Breast epithelium (tissue), 4 donors: ENCODE data around the gene CYP26B1. TPM values are rescaled to one million over a fixed set of nuclear protein-coding genes. Genes with fewer than 3 reads are reported as not detected.

Source experiments
- DNase-seq, 2 donors: peaks; one replicate each; pipeline ENCODE4 v3.0.0-alpha.2; 2019; ENCODE audit warnings: low spot score in 2 of 2
- H3K27ac ChIP-seq, 2 donors: fragments of 200-600 bp; sonication (generic) in 1 of 2; one replicate each; pipeline ENCODE4 v1.5.1; 2016 to 2019; ENCODE audit warnings: mild to moderate bottlenecking in 1 of 2
- H3K27me3 ChIP-seq, 2 donors: fragments of 200-600 bp; sonication (generic) in 1 of 2; one replicate each; pipeline versions ENCODE4 v1.5.1 to v1.6.0; 2017 to 2019; ENCODE audit warnings: control low read depth in 1 of 2, mild to moderate bottlenecking in 1 of 2
- H3K36me3 ChIP-seq: fragments of 200-600 bp; one replicate; pipeline ENCODE4 v1.5.1; 2019
- H3K4me1 ChIP-seq, 2 donors: fragments of 200-600 bp; sonication (generic); one replicate each; pipeline ENCODE4 v1.5.1; 2016 to 2019; ENCODE audit warnings: control low read depth in 1 of 2
- H3K4me3 ChIP-seq, 3 donors: fragments of 200-600 bp; sonication (generic); 1 replicate in 2 of 3; 2 replicates in 1 of 3; pipeline ENCODE4 v1.5.1; 2016 to 2019; ENCODE audit warnings: mild to moderate bottlenecking in 3 of 3, moderate library complexity in 2 of 3
- H3K9me3 ChIP-seq, 2 donors: fragments of 200-600 bp; sonication (generic) in 1 of 2; one replicate each; pipeline ENCODE4 v1.5.1; 2016 to 2019; ENCODE audit warnings: control low read depth in 1 of 2
- CTCF ChIP-seq, 3 donors: fragments of 450-650 bp; IDR thresholded peaks; one replicate each; pipeline ENCODE4 v1.5.1; 2016 to 2017; ENCODE audit warnings: antibody characterized with exemption in 3 of 3, mild to moderate bottlenecking in 3 of 3, moderate library complexity in 3 of 3
- POLR2A ChIP-seq: fragments of 450-650 bp; IDR thresholded peaks from one replicate; pipeline ENCODE4 v1.6.1; 2016; ENCODE audit warnings: antibody characterized with exemption, mild to moderate bottlenecking, moderate library complexity
- POLR2AphosphoS5 ChIP-seq, 3 donors: sonication (generic); formaldehyde crosslinking; IDR thresholded peaks; one replicate each; pipeline ENCODE4 v1.6.1; 2017; ENCODE audit warnings: antibody characterized with exemption in 3 of 3
- intact Hi-C: fragments of 100-400 bp; cut with DNase I; formaldehyde crosslinking; loops from one replicate; pipeline ENCODE4 v1.15.1; 2023; ENCODE audit warnings: low total_unique reads
- total RNA-seq, 3 donors: library from RNA; depleted of rRNA; stranded (reverse); fragments of >200 nt; gene quantifications; one replicate each; pipeline ENCODE4 v1.1.0, GENCODE V29; 2016

The CYP26B1 gene
- total RNA-seq, 3 donors from 2014 or later: 3.8 to 41.6 (median 3.9) TPM

DNA sequence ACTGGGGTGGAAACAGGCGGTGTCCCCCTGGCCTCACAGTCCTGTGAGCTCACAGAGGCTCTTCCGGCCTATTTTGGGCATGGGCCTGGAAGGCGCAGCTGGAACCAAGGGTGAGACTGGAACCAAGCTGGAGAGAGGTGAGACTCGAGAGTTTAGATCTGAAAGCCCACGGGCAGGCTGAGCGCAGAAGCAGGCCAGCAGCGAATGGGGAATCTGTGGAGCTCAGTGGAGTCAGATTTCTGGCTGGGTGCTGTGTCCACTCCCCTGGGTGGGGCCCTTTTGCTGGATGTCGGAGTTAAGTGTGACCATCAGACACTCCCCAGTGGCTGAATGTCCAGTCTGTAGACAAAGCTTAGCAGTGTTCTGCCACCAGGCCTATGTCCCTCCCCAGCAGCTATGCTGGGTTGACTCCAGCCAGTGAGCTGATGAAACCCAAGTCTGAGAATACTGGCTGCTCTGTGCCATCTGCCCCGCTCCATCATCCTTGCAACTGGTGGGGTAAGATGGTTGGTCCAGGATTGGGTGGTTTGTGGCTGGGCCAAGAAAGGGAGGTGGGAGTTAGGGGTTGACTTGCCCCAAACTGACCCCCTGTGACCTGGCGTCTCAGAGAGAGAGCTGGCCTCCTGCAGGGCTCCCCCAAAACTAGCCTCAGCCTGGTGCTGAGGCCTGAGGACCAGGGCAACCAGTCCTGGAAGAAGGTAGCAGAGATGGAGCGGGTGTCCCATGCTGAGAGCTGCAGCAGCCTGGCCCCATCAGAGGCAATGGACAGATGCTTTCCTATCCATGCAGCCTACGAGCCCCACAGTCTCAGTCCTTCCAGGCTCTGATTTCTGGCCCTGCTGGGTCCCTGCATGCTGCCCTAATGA, 34.4 kb downstream of the CYP26B1 start:
- no peak overlapping the region for H3K4me3 ChIP-seq
- intact Hi-C loops: no loop called here
- no peak overlapping the region for H3K27ac ChIP-seq
- H3K27me3 ChIP-seq: no peaks in the 10 kb centered on the region
- no peaks in the 10 kb centered on the region for H3K36me3 ChIP-seq
- DNase-seq: no peak
- TF ChIP-seq POLR2A: no peak
- TF ChIP-seq CTCF (IDR thresholded peaks at IDR 0.05): no peak
- TF ChIP-seq POLR2AphosphoS5 (IDR thresholded peaks at IDR 0.05): no peak
- no peaks in the 10 kb centered on the region for H3K4me1 ChIP-seq
- H3K9me3 ChIP-seq: no peaks in the 10 kb centered on the region

DNA sequence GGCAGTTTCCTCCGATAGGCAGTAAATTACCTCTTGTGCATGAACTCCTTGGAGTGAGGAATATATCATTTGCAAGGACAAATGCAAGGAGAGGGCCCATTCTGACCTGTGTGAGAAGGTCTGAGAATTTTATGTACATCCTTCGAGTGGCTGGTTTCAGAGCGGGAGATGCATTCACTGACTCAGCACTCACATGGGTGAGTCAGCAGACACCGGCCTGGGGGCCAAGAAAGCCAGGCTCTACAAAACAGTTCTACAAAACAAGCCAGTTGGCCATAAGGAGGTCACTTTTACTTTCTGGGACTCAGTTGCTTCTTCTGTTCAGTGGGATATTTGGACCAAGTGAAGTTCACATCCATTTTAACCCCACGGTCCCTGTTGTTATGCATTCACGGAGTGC, 35.3 kb downstream of the CYP26B1 start:
- H3K27me3 ChIP-seq: no peaks in the 10 kb centered on the region
- TF ChIP-seq POLR2A (no peak), POLR2AphosphoS5 (IDR thresholded peaks at IDR 0.05) (no peak), CTCF (IDR thresholded peaks at IDR 0.05) (no peak)
- H3K4me3 ChIP-seq: no peak overlapping the region
- intact Hi-C loops: no loop called here
- no peaks in the 10 kb centered on the region for H3K9me3 ChIP-seq
- H3K4me1 ChIP-seq: no peaks in the 10 kb centered on the region
- no peak for DNase-seq
- H3K36me3 ChIP-seq: no peaks in the 10 kb centered on the region
- H3K27ac ChIP-seq: no peak overlapping the region

GRCh38 chr2:72111061-72111460, 36.6 kb downstream of the CYP26B1 start:
- no peaks in the 10 kb centered on the region for H3K27me3 ChIP-seq
- H3K4me1 ChIP-seq: no peaks in the 10 kb centered on the region
- no peak for DNase-seq
- TF ChIP-seq CTCF (IDR thresholded peaks at IDR 0.05) (no peak), POLR2AphosphoS5 (IDR thresholded peaks at IDR 0.05) (no peak), POLR2A (no peak)
- H3K4me3 ChIP-seq: no peak overlapping the region
- H3K27ac ChIP-seq: no peak overlapping the region
- H3K36me3 ChIP-seq: no peaks in the 10 kb centered on the region
- intact Hi-C loops: no loop called here
- H3K9me3 ChIP-seq: no peaks in the 10 kb centered on the region

DNA sequence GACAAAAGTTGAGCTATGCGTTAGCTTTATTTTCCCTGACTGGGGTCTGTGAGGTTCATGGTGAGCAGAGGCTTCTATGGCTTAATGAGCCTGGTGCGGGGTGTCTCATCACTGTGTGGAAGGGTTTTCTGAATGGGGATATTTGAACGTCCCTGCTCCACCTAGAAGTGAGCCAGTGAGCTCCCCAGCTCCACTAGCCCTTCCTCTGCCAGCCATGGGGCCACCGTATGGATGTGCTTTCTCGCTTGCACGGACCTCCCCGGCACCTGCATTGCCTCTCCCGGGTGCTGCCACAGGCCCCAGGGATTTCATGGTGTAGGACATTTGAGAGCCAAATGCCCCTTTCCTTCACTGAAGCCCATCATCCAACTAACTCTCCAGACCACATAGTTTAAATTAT, 37.8 kb downstream of the CYP26B1 start:
- Histone ChIP-seq H3K4me1 (no peaks in the 10 kb centered on the region), H3K4me3 (no peak overlapping the region), H3K9me3 (no peaks in the 10 kb centered on the region), H3K36me3 (no peaks in the 10 kb centered on the region), H3K27me3 (no peaks in the 10 kb centered on the region), H3K27ac (no peak overlapping the region)
- TF ChIP-seq POLR2A: no peak
- TF ChIP-seq CTCF (IDR thresholded peaks at IDR 0.05): no peak
- no peak for TF ChIP-seq POLR2AphosphoS5 (IDR thresholded peaks at IDR 0.05)
- intact Hi-C loops: no loop called here
- DNase-seq: no peak

DNA sequence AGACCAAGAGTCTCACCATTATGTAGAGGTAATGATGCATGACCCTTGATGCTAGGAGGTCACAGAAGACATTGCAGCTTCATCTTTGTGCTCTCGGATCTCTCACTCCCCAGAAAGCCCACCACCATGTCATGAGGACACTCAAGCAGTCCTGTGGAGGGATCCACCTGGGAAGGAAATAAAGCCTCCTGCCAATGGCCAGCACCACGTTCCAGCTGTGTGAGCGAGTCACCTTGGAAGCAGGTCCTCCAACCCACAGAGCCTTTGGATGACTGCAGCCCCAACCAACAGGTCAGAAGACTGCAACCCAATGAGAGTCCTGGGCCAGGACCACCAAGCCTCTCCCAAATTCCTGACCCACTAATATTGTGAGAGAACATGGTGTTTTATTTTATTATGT, 38.4 kb downstream of the CYP26B1 start:
- Histone ChIP-seq H3K4me3 (no peak overlapping the region), H3K4me1 (no peaks in the 10 kb centered on the region), H3K36me3 (no peaks in the 10 kb centered on the region), H3K9me3 (no peaks in the 10 kb centered on the region), H3K27me3 (no peaks in the 10 kb centered on the region), H3K27ac (no peak overlapping the region)
- intact Hi-C loops: no loop called here
- no peak for DNase-seq
- no peak for TF ChIP-seq CTCF (IDR thresholded peaks at IDR 0.05)
- no peak for TF ChIP-seq POLR2AphosphoS5 (IDR thresholded peaks at IDR 0.05)
- TF ChIP-seq POLR2A: no peak
